Measurements from ENCODE around the gene CCDC188.
A peak's percentile ranks its signal among the peaks of the same experiment; 100 is the strongest.

The CCDC188 gene

GRCh38 chr22:20128902-20129746 is 21.7 kb downstream of the CCDC188 start:
- no peak for TF ChIP-seq CTCF (IDR thresholded peaks at IDR 0.05)
- no peak for DNase-seq
- Histone ChIP-seq H3K4me1 (peaks cover 0 to 42% (median 28%) of the 10 kb centered on the region in 4 donors), H3K36me3 (peaks cover 19 to 38% (median 23%) of the 10 kb centered on the region in 3 donors), H3K9me3 (no peaks in the 10 kb centered on the region), H3K27me3 (no peaks in the 10 kb centered on the region), H3K4me3 (no peak overlapping the region), H3K27ac (peak overlapping the region in 1 of 2 donors; percentile 89)
- intact Hi-C loops (cut with DNase I; ENCODE audit: low total_unique reads), result no loop called here

GRCh38 chr22:20128619-20128901 is 22.3 kb downstream of the CCDC188 start:
- intact Hi-C loops (cut with DNase I; ENCODE audit: low total_unique reads), result no loop called here

GRCh38 chr22:20127869-20128618 is 22.8 kb downstream of the CCDC188 start:
- Histone ChIP-seq H3K4me1 (peaks cover 0 to 31% (median 18%) of the 10 kb centered on the region in 4 donors), H3K36me3 (peaks cover 19 to 46% (median 31%) of the 10 kb centered on the region in 3 donors), H3K27ac (no peak overlapping the region), H3K27me3 (no peaks in the 10 kb centered on the region), H3K4me3 (no peak overlapping the region), H3K9me3 (no peaks in the 10 kb centered on the region)
- TF ChIP-seq CTCF (IDR thresholded peaks at IDR 0.05), result no peak
- intact Hi-C loops (cut with DNase I; ENCODE audit: low total_unique reads), result no loop called here
- no peak for DNase-seq

More at GRCh38 chr22:20128619-20128901, 22.3 kb downstream of the CCDC188 start:
- Histone ChIP-seq H3K27me3 (no peaks in the 10 kb centered on the region), H3K36me3 (peaks cover 19 to 43% (median 28%) of the 10 kb centered on the region in 3 donors), H3K9me3 (no peaks in the 10 kb centered on the region), H3K4me1 (peaks cover 0 to 36% (median 22%) of the 10 kb centered on the region in 4 donors), H3K27ac (no peak overlapping the region), H3K4me3 (no peak overlapping the region)
- no peak for DNase-seq
- TF ChIP-seq CTCF (IDR thresholded peaks at IDR 0.05), result no peak

GRCh38 chr22:20127318-20127868 is 23.5 kb downstream of the CCDC188 start:
- no peak overlapping the region for H3K27ac ChIP-seq
- no peak for TF ChIP-seq CTCF (IDR thresholded peaks at IDR 0.05)

GRCh38 chr22:20126284-20127029 is 24.4 kb downstream of the CCDC188 start:
- no peak for DNase-seq
- no peaks in the 10 kb centered on the region for H3K9me3 ChIP-seq
- no peak overlapping the region for H3K4me3 ChIP-seq
- intact Hi-C loops (cut with DNase I; ENCODE audit: low total_unique reads), result no loop called here
- H3K27me3 ChIP-seq, result no peaks in the 10 kb centered on the region
- H3K36me3 ChIP-seq, result peaks cover 23 to 57% (median 42%) of the 10 kb centered on the region in 3 donors
- peaks cover 0 to 28% (median 10%) of the 10 kb centered on the region in 4 donors for H3K4me1 ChIP-seq
- H3K27ac ChIP-seq, result no peak overlapping the region
- TF ChIP-seq CTCF (IDR thresholded peaks at IDR 0.05), result no peak

More at GRCh38 chr22:20127318-20127868, 23.5 kb downstream of the CCDC188 start:
- Histone ChIP-seq H3K4me1 (peaks cover 0 to 25% (median 11%) of the 10 kb centered on the region in 4 donors), H3K36me3 (peaks cover 19 to 47% (median 33%) of the 10 kb centered on the region in 3 donors), H3K9me3 (no peaks in the 10 kb centered on the region), H3K4me3 (no peak overlapping the region), H3K27me3 (no peaks in the 10 kb centered on the region)
- no peak for DNase-seq
- intact Hi-C loops (cut with DNase I; ENCODE audit: low total_unique reads), result no loop called here

Measured in tibial artery (tissue), 4 donors.